Muscle of back (tissue), 11 donors: ENCODE results near the gene LOXHD1. TPM values are rescaled to one million over a fixed set of nuclear protein-coding genes. Genes with fewer than 3 reads are reported as not detected.

Experiments used
- DNase-seq, 3 donors: peaks; one replicate each; pipeline versions ENCODE4 v3.0.0 to v3.0.0-alpha.2; 2013
- polyA plus RNA-seq, 10 donors: library from polyadenylated mRNA; unstranded; fragments of 120-200 nt; gene quantifications; one replicate each; pipeline ENCODE4 v1.2.1, GENCODE V29; 2013; ENCODE audit not compliant: insufficient read length in 10 of 10

The LOXHD1 gene
- polyA plus RNA-seq, 10 donors, result 1.1 to 3.6 (median 2.3) TPM

- no peak for DNase-seq
Observed at GRCh38 chr18:46577546-46577945, 79.5 kb downstream of the LOXHD1 start.

DNA sequence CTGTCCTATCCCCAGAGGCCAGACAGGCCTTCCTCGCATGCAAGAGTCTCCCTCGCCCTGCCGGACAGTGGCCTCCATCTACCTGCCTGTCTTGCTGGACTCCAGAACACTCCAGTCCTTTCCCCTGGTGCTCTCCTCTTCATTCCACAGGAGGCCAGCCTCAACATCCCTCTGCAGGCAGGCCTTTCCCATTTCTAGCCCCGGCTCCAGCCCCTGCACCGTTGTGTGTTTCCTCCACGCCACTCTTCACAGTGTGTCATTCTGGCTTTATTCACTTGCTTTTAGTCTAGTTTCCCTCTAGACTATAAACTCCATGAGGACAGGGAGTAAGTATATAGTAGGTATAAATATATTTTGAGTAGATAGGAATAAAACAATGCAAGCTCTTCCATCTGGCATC, 81.2 kb downstream of the LOXHD1 start:
- no peak for DNase-seq

- DNase-seq, result no peak
Observed at GRCh38 chr18:46574743-46575115, 82.3 kb downstream of the LOXHD1 start.

DNA sequence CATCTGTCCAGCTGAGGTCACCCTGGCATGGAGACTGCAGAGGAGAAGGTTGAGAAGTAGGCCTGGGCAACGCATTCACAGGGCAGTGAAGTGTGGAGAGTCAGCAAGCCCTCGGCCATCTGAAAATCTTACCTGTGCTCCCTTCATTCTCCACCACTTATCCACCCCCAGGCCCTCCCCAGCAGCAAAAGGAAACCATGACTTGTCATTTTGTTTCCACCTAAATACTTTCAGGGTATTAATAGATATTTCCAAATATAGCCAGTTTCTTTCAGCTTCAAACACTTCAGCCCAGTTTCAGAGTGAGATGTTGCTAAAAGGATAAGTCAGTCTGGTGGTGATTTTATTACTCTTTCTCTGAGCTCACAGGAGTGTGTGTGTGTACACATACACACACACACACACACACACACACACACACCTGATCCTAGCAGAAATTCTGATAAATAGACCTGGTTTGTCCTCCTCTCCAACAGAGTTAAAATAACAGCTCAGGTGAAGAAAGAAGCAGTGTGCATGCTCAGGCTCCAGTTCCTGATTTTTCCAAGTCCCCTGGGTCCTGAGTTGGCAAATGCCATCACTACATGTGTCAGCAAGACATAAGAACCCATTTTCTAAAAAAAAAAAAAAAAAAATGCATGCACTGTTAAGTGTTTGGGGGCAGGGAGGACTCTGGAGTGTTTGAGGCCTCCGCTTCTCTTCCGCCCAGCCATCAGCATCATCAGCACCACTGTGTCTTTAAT, 82.8 kb downstream of the LOXHD1 start:
- no peak for DNase-seq

DNA sequence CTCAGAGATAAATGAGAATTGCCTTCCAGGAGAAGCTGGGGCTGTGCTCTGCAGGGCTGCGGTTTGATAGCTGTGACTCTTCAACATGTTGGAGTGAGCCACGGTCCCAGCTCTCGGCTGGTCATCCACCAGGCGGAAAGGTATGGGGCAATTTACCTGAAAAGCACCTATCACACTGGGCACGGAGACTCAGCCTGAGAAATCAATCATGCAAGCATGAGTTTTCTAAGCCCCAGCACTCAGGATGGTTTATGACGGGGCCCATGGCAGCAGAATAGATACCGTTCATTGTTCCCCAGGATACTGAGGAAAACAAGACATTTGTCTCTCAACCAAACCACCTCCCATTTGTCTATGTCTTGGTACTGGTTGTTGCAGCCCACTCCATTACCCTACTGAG, 83.9 kb downstream of the LOXHD1 start:
- no peak for DNase-seq

DNA sequence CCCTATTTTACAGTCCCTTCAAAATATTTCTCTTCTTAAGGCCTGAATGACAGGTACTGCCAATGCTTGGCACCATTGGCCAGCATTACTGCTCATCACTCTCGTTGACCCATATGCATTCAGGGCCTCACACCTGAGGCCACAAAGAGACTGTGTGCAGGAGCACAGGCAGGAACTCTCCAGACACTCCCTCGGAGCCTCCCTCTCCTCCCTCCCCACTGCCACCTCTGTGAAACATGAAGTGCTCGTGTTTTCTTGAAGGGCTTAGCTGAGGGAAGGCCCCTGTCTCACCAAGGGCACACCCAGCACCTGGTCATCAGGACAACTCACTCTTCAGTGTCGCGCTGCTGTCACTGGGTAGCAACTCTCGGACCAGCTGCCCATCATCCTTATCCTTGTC, 85.3 kb downstream of the LOXHD1 start:
- DNase-seq, result no peak

- DNase-seq, result no peak
Observed at GRCh38 chr18:46570666-46571065, 86.4 kb downstream of the LOXHD1 start.

DNA sequence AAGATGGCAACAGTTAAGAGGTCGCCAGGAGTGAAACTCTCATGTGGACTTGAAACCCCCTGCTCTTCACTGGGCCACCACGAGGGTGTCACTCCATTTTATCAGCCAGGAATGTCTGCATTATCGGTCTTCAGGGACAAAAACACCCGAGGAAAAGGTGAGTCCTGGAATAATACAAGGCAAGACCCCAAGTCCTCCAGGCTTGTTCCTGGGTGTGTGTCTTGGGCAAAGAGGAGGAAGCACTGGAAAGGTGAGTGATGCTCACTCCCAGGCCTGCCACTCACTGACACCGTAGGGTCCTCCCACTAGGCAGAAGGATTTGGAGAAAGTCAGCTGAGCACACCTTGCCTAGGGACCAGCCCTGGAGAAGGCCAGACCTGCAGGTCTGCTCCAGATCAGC, 86.9 kb downstream of the LOXHD1 start:
- no peak for DNase-seq

DNA sequence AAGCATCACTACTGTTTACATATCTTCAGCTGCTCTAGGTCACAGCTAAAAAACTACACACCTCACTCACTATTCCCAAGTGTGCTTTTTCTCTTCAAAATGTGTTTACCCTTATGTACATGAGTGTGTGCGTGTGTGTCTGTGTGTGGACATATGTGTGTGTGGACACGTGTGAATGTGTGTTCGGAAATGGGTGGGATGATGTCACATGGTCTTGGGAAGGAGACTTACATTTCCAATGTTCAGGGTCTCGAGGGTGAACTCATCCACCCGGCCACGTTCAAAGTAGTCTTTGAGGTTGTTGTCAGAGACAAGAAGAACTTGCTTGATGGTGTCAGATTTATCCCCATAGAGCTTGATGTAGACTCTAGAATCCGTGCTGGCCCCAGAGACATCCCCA, 87.8 kb downstream of the LOXHD1 start:
- no peak for DNase-seq

GRCh38 chr18:46567196-46567595, 89.8 kb downstream of the LOXHD1 start:
- no peak for DNase-seq

GRCh38 chr18:46566111-46566510, 90.9 kb downstream of the LOXHD1 start:
- no peak for DNase-seq

- DNase-seq, result no peak
Observed at GRCh38 chr18:46565256-46565655, 91.8 kb downstream of the LOXHD1 start.

DNA sequence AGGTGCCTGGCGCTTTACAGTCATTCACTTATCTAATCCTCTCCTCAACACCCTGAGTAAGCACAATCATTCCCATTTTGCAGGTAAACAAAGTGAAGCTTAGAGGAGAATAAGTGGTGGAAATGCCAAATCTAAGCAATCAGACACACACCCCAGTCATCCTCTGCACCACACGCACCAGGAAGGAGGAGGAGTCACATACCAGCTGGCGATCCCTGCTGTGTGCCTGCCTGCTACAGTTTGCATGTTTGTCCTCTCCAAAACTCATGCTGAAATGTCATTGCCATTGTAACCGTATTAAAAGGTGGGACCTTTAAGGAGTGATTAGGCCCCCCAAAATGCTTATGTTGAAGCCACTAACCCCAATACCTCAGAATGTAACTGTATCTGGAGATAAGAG, 93.7 kb downstream of the LOXHD1 start:
- no peak for DNase-seq

GRCh38 chr18:46562674-46563192, 94.3 kb downstream of the LOXHD1 start:
- no peak for DNase-seq

- no peak for DNase-seq
Observed at GRCh38 chr18:46560671-46561045, 96.4 kb downstream of the LOXHD1 start.

- DNase-seq, result no peak
Observed at GRCh38 chr18:46559946-46560670, 96.9 kb downstream of the LOXHD1 start.

GRCh38 chr18:46559296-46559695, 97.7 kb downstream of the LOXHD1 start:
- no peak for DNase-seq

DNA sequence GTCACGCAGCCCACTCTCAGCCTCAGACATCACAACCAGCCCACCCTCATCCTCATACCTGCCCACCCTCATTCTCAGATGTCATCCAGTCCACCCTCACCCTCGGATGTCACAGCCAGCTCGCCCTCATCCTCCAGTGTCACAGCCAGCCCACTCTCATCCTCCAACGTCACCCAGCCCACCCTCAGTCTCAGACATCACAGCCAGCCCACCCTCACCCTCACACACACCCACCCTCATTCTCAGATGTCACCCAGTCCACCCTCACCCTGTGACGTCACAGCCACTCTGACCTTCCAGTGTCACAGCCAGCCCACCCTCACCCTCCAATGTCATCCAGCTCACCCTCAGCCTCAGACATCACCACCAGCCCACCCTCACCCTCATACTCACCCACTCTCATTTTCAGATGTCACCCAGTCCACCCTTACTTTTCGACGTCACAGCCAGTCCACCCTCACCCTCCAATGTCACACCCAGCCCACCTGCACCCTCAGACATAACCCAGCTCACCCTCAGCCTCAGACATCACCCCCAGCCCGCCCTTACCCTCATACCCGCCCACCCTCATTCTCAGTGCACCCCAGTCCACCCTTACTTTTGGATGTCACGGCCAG, 100.3 kb downstream of the LOXHD1 start:
- no peak for DNase-seq

- DNase-seq, result no peak
Observed at GRCh38 chr18:46555724-46556123, 101.3 kb downstream of the LOXHD1 start.

GRCh38 chr18:46555213-46555612, 101.8 kb downstream of the LOXHD1 start:
- DNase-seq, result no peak

DNA sequence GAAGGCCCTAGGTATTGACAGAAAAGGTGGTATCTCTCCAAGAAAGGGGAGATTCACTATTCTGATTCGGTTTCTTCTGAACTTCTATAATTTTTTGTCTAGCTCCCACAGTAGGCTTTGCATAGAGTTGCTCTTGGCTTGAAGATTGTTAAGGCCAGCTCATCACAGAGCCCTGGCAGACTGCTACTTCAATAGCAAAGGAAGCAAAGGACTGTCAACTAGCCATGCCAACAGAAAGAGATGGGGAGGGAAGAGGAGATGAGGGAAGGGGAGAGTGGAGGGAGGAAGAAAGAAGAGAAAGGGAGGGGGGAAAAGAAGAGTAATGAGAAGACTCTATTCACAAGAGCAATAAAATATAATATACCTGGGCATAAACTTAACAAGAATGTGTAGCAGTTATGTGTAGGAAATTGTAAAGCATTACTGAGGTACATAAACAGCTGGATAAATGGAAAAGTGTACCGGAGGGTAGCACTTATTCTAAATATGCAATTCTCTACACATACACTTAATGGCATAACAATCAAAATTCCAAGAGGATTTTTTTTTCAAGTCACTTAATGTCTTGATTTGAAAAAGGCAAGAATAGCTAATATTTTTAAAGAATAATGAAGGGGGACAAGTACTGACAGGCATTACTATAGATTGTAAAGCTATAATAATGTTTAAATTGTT, 102.5 kb downstream of the LOXHD1 start:
- DNase-seq, result no peak

DNA sequence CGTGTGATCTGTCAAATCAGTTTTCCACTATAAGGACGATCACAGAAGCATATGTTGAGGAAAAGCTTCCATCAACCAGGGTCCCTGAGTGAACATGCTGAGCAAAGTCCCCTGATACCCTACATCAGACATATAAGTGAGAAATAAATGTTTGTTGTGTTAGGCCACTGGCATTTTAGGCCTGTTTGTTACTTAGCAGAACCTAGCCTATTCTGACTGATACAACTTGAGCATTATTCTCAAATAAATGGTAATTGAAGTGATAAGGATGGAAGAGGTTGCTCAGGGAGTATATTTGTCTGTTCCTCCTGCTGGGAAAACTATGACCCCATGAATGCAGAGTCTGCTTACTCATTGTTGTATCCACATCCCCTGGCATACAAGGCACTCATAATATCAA, 106.4 kb downstream of the LOXHD1 start:
- DNase-seq, result no peak
